Stomach smooth muscle (tissue), 2 donors: ENCODE results near the gene NR6A1.

ENCODE experiments used
- H3K27ac ChIP-seq: one replicate; pipeline ENCODE4 v1.7.0; 2013; ENCODE audit warnings: mild to moderate bottlenecking, low read length, inconsistent platforms
- H3K27me3 ChIP-seq, 2 donors: one replicate each; pipeline ENCODE4 v1.7.0; 2013; ENCODE audit warnings: low read length in 2 of 2; ENCODE audit not compliant: insufficient read depth in 2 of 2, control insufficient read depth in 1 of 2
- H3K36me3 ChIP-seq, 2 donors: one replicate each; pipeline ENCODE4 v1.7.0; 2013; ENCODE audit warnings: low read length in 2 of 2; ENCODE audit not compliant: control insufficient read depth in 2 of 2, insufficient read depth in 2 of 2
- H3K4me1 ChIP-seq: one replicate; pipeline ENCODE4 v1.7.0; 2013; ENCODE audit warnings: low read length; ENCODE audit not compliant: control insufficient read depth, insufficient read depth
- H3K4me3 ChIP-seq, 2 donors: one replicate each; pipeline ENCODE4 v1.7.0; 2013; ENCODE audit warnings: low read length in 2 of 2
- H3K9ac ChIP-seq, 2 donors: one replicate each; pipeline ENCODE4 v1.7.0; 2013; ENCODE audit warnings: low read length in 2 of 2, mild to moderate bottlenecking in 1 of 2
- H3K9me3 ChIP-seq, 2 donors: one replicate each; pipeline ENCODE4 v1.7.0; 2013; ENCODE audit warnings: low read length in 2 of 2; ENCODE audit not compliant: control insufficient read depth in 2 of 2
- donor health status: healthy.
- donor health status: Pancreatic carcinoma.

NR6A1 gene

GRCh38 chr9:124699575-124699974, 71.5 kb downstream of the NR6A1 start:
- H3K4me1 ChIP-seq = no peaks in the 10 kb centered on the region
- H3K27me3 ChIP-seq = no peaks in the 10 kb centered on the region
- H3K27ac ChIP-seq = no peak overlapping the region
- no peak overlapping the region for H3K9ac ChIP-seq
- no peaks in the 10 kb centered on the region for H3K36me3 ChIP-seq
- no peak overlapping the region for H3K4me3 ChIP-seq
- no peaks in the 10 kb centered on the region for H3K9me3 ChIP-seq

- no peak overlapping the region for H3K9ac ChIP-seq
- no peaks in the 10 kb centered on the region for H3K4me1 ChIP-seq
- H3K36me3 ChIP-seq = no peaks in the 10 kb centered on the region
- no peaks in the 10 kb centered on the region for H3K9me3 ChIP-seq
- no peaks in the 10 kb centered on the region for H3K27me3 ChIP-seq
- no peak overlapping the region for H3K4me3 ChIP-seq
- H3K27ac ChIP-seq = no peak overlapping the region
Measured at GRCh38 chr9:124698265-124698664, 72.8 kb downstream of the NR6A1 start.

GRCh38 chr9:124697326-124698200, 73.5 kb downstream of the NR6A1 start:
- H3K9me3 ChIP-seq = no peaks in the 10 kb centered on the region
- no peaks in the 10 kb centered on the region for H3K36me3 ChIP-seq
- H3K9ac ChIP-seq = no peak overlapping the region
- no peak overlapping the region for H3K4me3 ChIP-seq
- no peaks in the 10 kb centered on the region for H3K27me3 ChIP-seq
- no peaks in the 10 kb centered on the region for H3K4me1 ChIP-seq
- no peak overlapping the region for H3K27ac ChIP-seq

- no peak overlapping the region for H3K9ac ChIP-seq
- H3K36me3 ChIP-seq = no peaks in the 10 kb centered on the region
- no peaks in the 10 kb centered on the region for H3K27me3 ChIP-seq
- no peak overlapping the region for H3K4me3 ChIP-seq
- H3K9me3 ChIP-seq = no peaks in the 10 kb centered on the region
- H3K27ac ChIP-seq = no peak overlapping the region
- H3K4me1 ChIP-seq = no peaks in the 10 kb centered on the region
Measured at GRCh38 chr9:124696101-124696500, 75.0 kb downstream of the NR6A1 start.

DNA sequence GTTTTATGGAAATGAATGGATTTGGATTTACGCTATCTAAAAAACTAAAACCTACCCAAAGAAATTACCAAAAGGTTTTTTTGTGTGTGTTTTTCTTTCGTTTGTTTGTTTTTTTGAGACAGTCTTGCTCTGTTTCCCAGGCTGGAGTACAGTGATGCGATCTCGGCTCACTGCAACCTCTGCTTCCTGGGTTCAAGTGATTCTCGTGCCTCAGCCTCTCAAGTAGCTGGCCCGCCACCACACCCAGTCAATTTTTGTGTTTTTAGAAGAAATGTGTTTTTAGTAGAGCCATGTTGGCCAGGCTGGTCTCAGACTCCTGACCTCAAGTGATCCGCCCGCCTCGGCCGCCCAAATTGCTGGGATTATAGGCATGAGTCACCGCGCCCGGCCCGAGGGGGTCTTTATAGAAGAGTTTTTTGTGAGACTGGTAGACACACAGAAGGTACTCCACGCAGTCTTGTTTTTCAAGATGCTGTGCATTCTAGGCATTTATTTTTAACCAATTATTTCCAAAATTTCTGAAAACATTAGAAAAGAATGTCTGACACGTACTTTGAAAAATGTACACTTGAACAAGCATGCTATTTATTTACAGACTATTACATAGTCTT, 75.7 kb downstream of the NR6A1 start:
- no peaks in the 10 kb centered on the region for H3K36me3 ChIP-seq
- no peaks in the 10 kb centered on the region for H3K4me1 ChIP-seq
- H3K4me3 ChIP-seq = no peak overlapping the region
- no peak overlapping the region for H3K27ac ChIP-seq
- no peaks in the 10 kb centered on the region for H3K9me3 ChIP-seq
- no peaks in the 10 kb centered on the region for H3K27me3 ChIP-seq
- H3K9ac ChIP-seq = no peak overlapping the region

GRCh38 chr9:124694414-124695279, 76.5 kb downstream of the NR6A1 start:
- no peaks in the 10 kb centered on the region for H3K4me1 ChIP-seq
- H3K4me3 ChIP-seq = no peak overlapping the region
- H3K9ac ChIP-seq = no peak overlapping the region
- no peak overlapping the region for H3K27ac ChIP-seq
- H3K9me3 ChIP-seq = no peaks in the 10 kb centered on the region
- no peaks in the 10 kb centered on the region for H3K36me3 ChIP-seq
- H3K27me3 ChIP-seq = no peaks in the 10 kb centered on the region

- no peaks in the 10 kb centered on the region for H3K4me1 ChIP-seq
- no peak overlapping the region for H3K4me3 ChIP-seq
- H3K9me3 ChIP-seq = no peaks in the 10 kb centered on the region
- no peaks in the 10 kb centered on the region for H3K27me3 ChIP-seq
- H3K9ac ChIP-seq = no peak overlapping the region
- H3K36me3 ChIP-seq = no peaks in the 10 kb centered on the region
- no peak overlapping the region for H3K27ac ChIP-seq
Measured at GRCh38 chr9:124693403-124693802, 77.7 kb downstream of the NR6A1 start.

- no peaks in the 10 kb centered on the region for H3K9me3 ChIP-seq
- no peak overlapping the region for H3K9ac ChIP-seq
- no peaks in the 10 kb centered on the region for H3K27me3 ChIP-seq
- H3K36me3 ChIP-seq = no peaks in the 10 kb centered on the region
- no peaks in the 10 kb centered on the region for H3K4me1 ChIP-seq
- no peak overlapping the region for H3K27ac ChIP-seq
- H3K4me3 ChIP-seq = no peak overlapping the region
Measured at GRCh38 chr9:124688238-124688904, 82.7 kb downstream of the NR6A1 start.

DNA sequence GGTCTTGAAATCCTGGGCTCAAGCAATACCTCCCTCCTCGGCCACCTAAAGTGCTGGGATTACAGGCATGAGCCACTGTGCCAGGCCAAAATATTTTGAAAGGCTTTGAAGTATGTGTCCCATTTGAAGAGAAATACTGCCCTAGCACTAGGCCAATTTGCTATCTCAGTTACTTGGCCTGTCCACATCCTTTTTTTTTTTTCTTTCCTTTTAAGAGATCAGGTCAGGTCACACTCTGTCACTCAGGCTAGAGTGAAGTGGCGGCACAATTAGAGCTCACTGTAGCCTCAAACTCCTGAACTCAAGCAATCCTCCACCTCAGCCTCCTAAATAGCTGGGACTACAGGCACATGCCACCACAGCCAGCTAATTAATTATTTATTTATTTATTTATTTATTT, 84.2 kb downstream of the NR6A1 start:
- Histone ChIP-seq H3K9ac (no peak overlapping the region), H3K9me3 (no peaks in the 10 kb centered on the region), H3K36me3 (no peaks in the 10 kb centered on the region), H3K27me3 (no peaks in the 10 kb centered on the region), H3K27ac (no peak overlapping the region), H3K4me1 (no peaks in the 10 kb centered on the region), H3K4me3 (no peak overlapping the region)

- H3K27ac ChIP-seq = no peak overlapping the region
- H3K27me3 ChIP-seq = no peaks in the 10 kb centered on the region
- H3K9ac ChIP-seq = no peak overlapping the region
- H3K4me3 ChIP-seq = no peak overlapping the region
- H3K36me3 ChIP-seq = no peaks in the 10 kb centered on the region
- no peaks in the 10 kb centered on the region for H3K9me3 ChIP-seq
- H3K4me1 ChIP-seq = no peaks in the 10 kb centered on the region
Measured at GRCh38 chr9:124685217-124685616, 85.9 kb downstream of the NR6A1 start.
